K562 (cell line): ENCODE data around the gene ETS1.

Experiments
- CBFB ChIP-seq: sonication (generic); formaldehyde crosslinking; IDR thresholded peaks from 2 replicates; pipeline ENCODE4 v1.4.0; 2020; ENCODE audit warnings: mild to moderate bottlenecking, missing genetic modification reagents
- CSDE1 ChIP-seq, 2 experiments: fragments of 450-650 bp; IDR thresholded peaks; 2 replicates each; pipeline ENCODE4 v1.6.1; 2016; ENCODE audit warnings: mild to moderate bottlenecking in 1 of 2
- CTCF ChIP-seq, 3 experiments: IDR thresholded peaks in 2 of 3; conservative IDR thresholded peaks in 1 of 3; 2 replicates each; pipeline ENCODE4 v1.5.1; 2011 to 2012; ENCODE audit warnings: low read length in 3 of 3, mild to moderate bottlenecking in 3 of 3, control low read depth in 2 of 3, improper control_type of control experiment in 1 of 3, inconsistent platforms in 1 of 3, low read depth in 1 of 3, mixed read lengths in 1 of 3, moderate library complexity in 1 of 3; ENCODE audit not compliant: insufficient read depth in 2 of 3
- EGR1 ChIP-seq: fragments of 450-650 bp; conservative IDR thresholded peaks from 2 replicates; pipeline ENCODE4 v1.6.1; 2017; ENCODE audit warnings: mild to moderate bottlenecking
- MCM2 ChIP-seq: fragments of 450-650 bp; IDR thresholded peaks from 2 replicates; pipeline ENCODE4 v1.6.1; 2017; ENCODE audit warnings: low read depth, mild to moderate bottlenecking
- NFE2L1 ChIP-seq: fragments of 450-650 bp; IDR thresholded peaks from 2 replicates; pipeline ENCODE4 v1.6.1; 2016; ENCODE audit warnings: missing genetic modification characterization, low read depth, mild to moderate bottlenecking, missing compliant biosample characterization, moderate library complexity, borderline replicate concordance
- POLR2A ChIP-seq: fragments of 450-650 bp; conservative IDR thresholded peaks from 2 replicates; pipeline ENCODE4 v1.6.1; 2016
- REST ChIP-seq, 2 experiments: fragments of 450-650 bp; formaldehyde crosslinking in 1 of 2; IDR thresholded peaks; 2 replicates each; pipeline versions ENCODE4 v1.4.0 to v1.6.1; 2014 to 2020; ENCODE audit warnings: mild to moderate bottlenecking in 2 of 2, borderline replicate concordance in 1 of 2, low read depth in 1 of 2
- ZEB2 ChIP-seq: fragments of 450-650 bp; IDR thresholded peaks from 2 replicates; pipeline ENCODE4 v1.6.1; 2016
- ZNF232 ChIP-seq: sonication (generic); formaldehyde crosslinking; IDR thresholded peaks from 2 replicates; pipeline ENCODE4 v1.8.0; 2022; ENCODE audit warnings: mild to moderate bottlenecking, missing genetic modification reagents

GRCh38 chr11:128519338-128519737 is 68.0 kb downstream of the ETS1 start:
- TF ChIP-seq ZEB2 (no peak), POLR2A (no peak), MCM2 (no peak), CBFB (CRISPR knock-in tag) (no peak), CTCF (IDR thresholded peaks at IDR 0.05 in 2 of 3, conservative IDR thresholded peaks at IDR 0.05 in 1 of 3; ENCODE audit: insufficient read depth in 2 of 3, low read depth in 1 of 3, low read length in 3 of 3) (no peak), EGR1 (no peak), NFE2L1 (tag) (no peak), CSDE1 (IDR thresholded peaks at IDR 0.05) (no peak), ZNF232 (CRISPR knock-in tag) (no peak), REST (IDR thresholded peaks at IDR 0.05; ENCODE audit: borderline replicate concordance) (no peak), REST (CRISPR knock-in tag; IDR thresholded peaks at IDR 0.05; ENCODE audit: low read depth) (no peak)
